Activated naive CD8-positive, alpha-beta T cell treated with anti-CD3 and anti-CD28 coated beads, Interleukin-2, amount 10 ng/mL, durations not matched to agents 7 days and 5 days (primary cell): ENCODE measurements around the gene TDO2. TPM values are rescaled to one million over a fixed set of nuclear protein-coding genes. Genes with fewer than 3 reads are reported as not detected.
A peak's percentile ranks its signal among the peaks of the same experiment; 100 is the strongest.
"Not testable (repeated sequence)": the region's sequence is repeated elsewhere in the genome, so short reads cannot be mapped to it uniquely, and the experiment has no call there.

Experiments used
- ATAC-seq: fragments of 150-1000 bp; cut with Tn5 transposase; one replicate; pipeline ENCODE4 v1.10.0; 2021; ENCODE audit warnings: low read depth, moderate library complexity
- POLR2A ChIA-PET: fragments of 350-600 bp; sonication (Branson Sonifier 250); formaldehyde crosslinking; loops from one replicate; lab custom pipeline; 2021; ENCODE audit warnings: antibody characterized with exemption; lab: Charles Lee
- DNase-seq: peaks from one replicate; pipeline ENCODE4 v3.0.0; 2021
- H3K27ac Mint-ChIP-seq: one replicate; pipeline ENCODE4 v1.8.0; 2022; ENCODE audit warnings: mild to moderate bottlenecking, mixed read lengths
- H3K27me3 Mint-ChIP-seq: one replicate; pipeline ENCODE4 v1.8.0; 2022; ENCODE audit warnings: mild to moderate bottlenecking, moderate library complexity, mixed read lengths
- H3K36me3 Mint-ChIP-seq: one replicate; pipeline ENCODE4 v1.8.0; 2021; ENCODE audit warnings: mild to moderate bottlenecking, mixed read lengths
- H3K4me1 Mint-ChIP-seq: one replicate; pipeline ENCODE4 v1.8.0; 2021; ENCODE audit warnings: mixed read lengths
- H3K4me3 Mint-ChIP-seq: one replicate; pipeline ENCODE4 v1.8.0; 2022; ENCODE audit warnings: mild to moderate bottlenecking, moderate library complexity, mixed read lengths
- H3K9me3 Mint-ChIP-seq: one replicate; pipeline ENCODE4 v1.8.0; 2021; ENCODE audit warnings: mixed read lengths
- total RNA-seq, 2 experiments: library from RNA; stranded (reverse); gene quantifications; one replicate each; pipeline ENCODE4 v1.2.3, GENCODE V29; 2021

Gene TDO2
- total RNA-seq, 2 experiments from 2014 or later: not detected

GRCh38 chr4:155889031-155889793 is 14.3 kb upstream of the TDO2 start:
- no peak overlapping the region for H3K27ac Mint-ChIP-seq
- peaks cover 3% of the 10 kb centered on the region for H3K9me3 Mint-ChIP-seq
- H3K4me1 Mint-ChIP-seq: no peaks in the 10 kb centered on the region

DNA sequence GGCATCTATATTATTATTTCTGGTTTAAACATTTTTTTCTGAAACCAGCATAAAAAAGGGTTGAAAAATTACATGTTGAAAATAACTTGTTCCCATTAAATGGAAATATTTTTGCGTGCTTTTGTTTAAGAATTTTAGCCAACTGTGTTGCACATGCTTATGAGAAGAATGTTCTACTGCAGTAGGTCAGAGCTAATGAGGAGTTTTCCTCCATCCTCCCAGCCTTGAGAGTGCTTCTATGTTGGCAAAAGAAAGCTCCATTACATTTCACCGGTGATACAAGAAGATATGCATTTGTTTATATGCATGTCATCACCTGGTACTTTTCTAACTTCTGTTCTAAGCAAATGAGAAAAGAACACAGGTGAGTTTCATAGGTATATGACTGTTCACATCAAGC is 13.6 kb upstream of the TDO2 start:
- Mint-ChIP-seq H3K27me3 (peaks cover 5% of the 10 kb centered on the region), H3K4me3 (no peak overlapping the region), H3K36me3 (no peaks in the 10 kb centered on the region), H3K27ac (no peak overlapping the region), H3K4me1 (no peaks in the 10 kb centered on the region), H3K9me3 (peaks cover 3% of the 10 kb centered on the region)
- POLR2A ChIA-PET: no interaction called here
- no peak for ATAC-seq
- no peak for DNase-seq

More at GRCh38 chr4:155889031-155889793, 14.3 kb upstream of the TDO2 start:
- no peaks in the 10 kb centered on the region for H3K36me3 Mint-ChIP-seq
- no peak overlapping the region for H3K4me3 Mint-ChIP-seq
- POLR2A ChIA-PET: no interaction called here
- H3K27me3 Mint-ChIP-seq: peaks cover 5% of the 10 kb centered on the region
- ATAC-seq (no peak), DNase-seq (no peak)

DNA sequence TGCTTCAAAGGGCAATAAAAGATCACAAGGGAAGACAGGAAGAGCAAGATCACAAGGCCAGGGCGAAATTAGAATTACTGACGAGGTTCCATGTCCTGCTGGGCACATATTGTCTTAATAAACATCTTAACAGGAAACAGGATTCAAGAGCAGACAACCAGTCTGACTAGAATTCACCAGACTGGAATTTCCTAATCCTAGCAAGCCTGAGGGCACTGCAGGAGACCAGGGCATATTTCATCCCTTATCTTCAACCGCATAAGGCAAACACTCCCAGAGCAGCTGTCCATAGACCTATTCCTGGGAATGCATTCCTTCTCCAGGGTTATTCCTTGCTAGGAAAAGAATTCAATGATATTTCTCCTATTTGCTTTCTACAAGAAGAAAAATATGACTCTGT is 12.4 kb upstream of the TDO2 start:
- no peak for DNase-seq
- Mint-ChIP-seq H3K27ac (no peak overlapping the region), H3K36me3 (no peaks in the 10 kb centered on the region), H3K4me3 (no peak overlapping the region), H3K4me1 (no peaks in the 10 kb centered on the region), H3K27me3 (peaks cover 5% of the 10 kb centered on the region), H3K9me3 (peaks cover 3% of the 10 kb centered on the region)
- POLR2A ChIA-PET: no interaction called here
- no peak for ATAC-seq

- POLR2A ChIA-PET: not testable (repeated sequence)
These were observed 5.1 kb upstream of the TDO2 start for GRCh38 chr4:155898371-155898770.

GRCh38 chr4:155899891-155900290 is 3.6 kb upstream of the TDO2 start:
- Mint-ChIP-seq H3K4me3 (no peak overlapping the region), H3K27me3 (no peaks in the 10 kb centered on the region), H3K4me1 (no peaks in the 10 kb centered on the region), H3K9me3 (no peaks in the 10 kb centered on the region), H3K36me3 (no peaks in the 10 kb centered on the region), H3K27ac (no peak overlapping the region)
- POLR2A ChIA-PET: no interaction called here
- no peak for ATAC-seq
- no peak for DNase-seq

More at GRCh38 chr4:155898371-155898770, 5.1 kb upstream of the TDO2 start:
- not testable (repeated sequence) for H3K36me3 Mint-ChIP-seq, H3K4me1 Mint-ChIP-seq, H3K27ac Mint-ChIP-seq, H3K27me3 Mint-ChIP-seq, H3K4me3 Mint-ChIP-seq, DNase-seq, H3K9me3 Mint-ChIP-seq, ATAC-seq

GRCh38 chr4:155900381-155900780 is 3.1 kb upstream of the TDO2 start:
- Mint-ChIP-seq H3K9me3 (no peaks in the 10 kb centered on the region), H3K4me1 (no peaks in the 10 kb centered on the region), H3K4me3 (no peak overlapping the region), H3K36me3 (no peaks in the 10 kb centered on the region), H3K27ac (no peak overlapping the region), H3K27me3 (no peaks in the 10 kb centered on the region)
- POLR2A ChIA-PET: no interaction called here
- DNase-seq (no peak), ATAC-seq (no peak)

- H3K27me3 Mint-ChIP-seq: peaks cover 4% of the 10 kb centered on the region
- H3K36me3 Mint-ChIP-seq: no peaks in the 10 kb centered on the region
- no peak overlapping the region for H3K4me3 Mint-ChIP-seq
- H3K9me3 Mint-ChIP-seq: no peaks in the 10 kb centered on the region
- no peak for DNase-seq
- POLR2A ChIA-PET: no interaction called here
- no peaks in the 10 kb centered on the region for H3K4me1 Mint-ChIP-seq
- no peak overlapping the region for H3K27ac Mint-ChIP-seq
- no peak for ATAC-seq
These were observed 2.5 kb upstream of the TDO2 start for GRCh38 chr4:155901013-155901412.

DNA sequence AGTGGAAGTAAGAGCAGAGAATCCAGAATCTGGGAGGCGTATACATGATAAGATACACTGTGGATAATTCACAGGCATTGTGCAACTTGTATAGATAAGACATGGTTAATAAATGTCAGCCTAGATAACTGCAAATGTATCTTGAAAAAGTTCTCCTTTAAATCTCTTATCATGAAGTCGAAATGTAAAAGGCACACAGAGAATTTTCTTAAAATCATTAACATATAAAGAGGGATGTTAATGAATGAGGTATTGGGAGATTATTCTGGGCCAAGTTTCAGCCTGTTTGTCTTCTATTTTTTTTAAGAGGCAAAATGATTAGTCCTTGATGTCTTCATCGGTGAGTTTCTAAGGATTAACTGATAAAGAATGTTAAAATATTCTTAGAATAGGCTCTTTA is 835 bp downstream of the TDO2 start:
- H3K36me3 Mint-ChIP-seq: no peaks in the 10 kb centered on the region
- no peak overlapping the region for H3K4me3 Mint-ChIP-seq
- POLR2A ChIA-PET: no interaction called here
- peaks cover 5% of the 10 kb centered on the region for H3K27me3 Mint-ChIP-seq
- no peak for DNase-seq
- H3K4me1 Mint-ChIP-seq: peaks cover 4% of the 10 kb centered on the region
- H3K9me3 Mint-ChIP-seq: no peaks in the 10 kb centered on the region
- H3K27ac Mint-ChIP-seq: no peak overlapping the region
- ATAC-seq: no peak

DNA sequence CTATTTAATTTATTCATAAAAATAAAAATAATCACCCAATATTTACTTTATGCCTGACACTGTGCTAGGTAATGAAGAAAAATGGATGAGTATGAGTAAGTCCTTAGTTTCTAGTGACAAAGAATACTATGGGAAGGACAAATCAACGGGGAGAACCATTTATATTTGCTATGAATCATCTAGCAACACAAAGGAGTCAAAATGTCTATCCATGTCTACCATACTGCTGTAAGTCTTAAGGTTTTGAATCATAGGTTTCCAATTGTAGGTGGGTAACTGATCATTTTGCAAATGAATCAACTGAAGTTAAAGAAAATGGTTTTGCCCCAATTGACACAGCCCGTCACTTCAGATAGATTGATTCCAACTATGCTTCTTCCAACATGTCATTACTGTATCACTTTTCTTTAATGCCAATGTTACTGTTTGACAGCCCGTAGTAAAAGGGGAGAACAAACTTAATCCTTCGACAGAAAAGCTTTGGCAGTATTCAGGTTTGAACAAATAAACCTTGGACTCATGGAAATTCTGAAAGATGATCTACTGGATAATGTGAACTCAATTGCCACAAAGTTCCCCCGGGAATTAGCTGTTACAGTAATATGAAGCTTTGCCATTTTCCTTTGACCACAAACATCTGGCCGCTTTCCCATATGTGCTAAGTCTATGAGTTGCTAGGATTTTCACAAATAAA is 3.2 kb downstream of the TDO2 start:
- POLR2A ChIA-PET: no interaction called here
- Mint-ChIP-seq H3K36me3 (no peaks in the 10 kb centered on the region), H3K4me3 (no peak overlapping the region), H3K9me3 (no peaks in the 10 kb centered on the region), H3K27ac (no peak overlapping the region), H3K4me1 (peaks cover 6% of the 10 kb centered on the region), H3K27me3 (peaks cover 6% of the 10 kb centered on the region)
- ATAC-seq (no peak), DNase-seq (no peak)

- Mint-ChIP-seq H3K36me3 (no peaks in the 10 kb centered on the region), H3K4me3 (no peak overlapping the region), H3K9me3 (no peaks in the 10 kb centered on the region), H3K27ac (no peak overlapping the region), H3K4me1 (peaks cover 12% of the 10 kb centered on the region), H3K27me3 (peaks cover 6% of the 10 kb centered on the region)
- no peak for ATAC-seq
- POLR2A ChIA-PET: no interaction called here
- DNase-seq: no peak
These were observed 4.1 kb downstream of the TDO2 start for GRCh38 chr4:155907556-155907955.

DNA sequence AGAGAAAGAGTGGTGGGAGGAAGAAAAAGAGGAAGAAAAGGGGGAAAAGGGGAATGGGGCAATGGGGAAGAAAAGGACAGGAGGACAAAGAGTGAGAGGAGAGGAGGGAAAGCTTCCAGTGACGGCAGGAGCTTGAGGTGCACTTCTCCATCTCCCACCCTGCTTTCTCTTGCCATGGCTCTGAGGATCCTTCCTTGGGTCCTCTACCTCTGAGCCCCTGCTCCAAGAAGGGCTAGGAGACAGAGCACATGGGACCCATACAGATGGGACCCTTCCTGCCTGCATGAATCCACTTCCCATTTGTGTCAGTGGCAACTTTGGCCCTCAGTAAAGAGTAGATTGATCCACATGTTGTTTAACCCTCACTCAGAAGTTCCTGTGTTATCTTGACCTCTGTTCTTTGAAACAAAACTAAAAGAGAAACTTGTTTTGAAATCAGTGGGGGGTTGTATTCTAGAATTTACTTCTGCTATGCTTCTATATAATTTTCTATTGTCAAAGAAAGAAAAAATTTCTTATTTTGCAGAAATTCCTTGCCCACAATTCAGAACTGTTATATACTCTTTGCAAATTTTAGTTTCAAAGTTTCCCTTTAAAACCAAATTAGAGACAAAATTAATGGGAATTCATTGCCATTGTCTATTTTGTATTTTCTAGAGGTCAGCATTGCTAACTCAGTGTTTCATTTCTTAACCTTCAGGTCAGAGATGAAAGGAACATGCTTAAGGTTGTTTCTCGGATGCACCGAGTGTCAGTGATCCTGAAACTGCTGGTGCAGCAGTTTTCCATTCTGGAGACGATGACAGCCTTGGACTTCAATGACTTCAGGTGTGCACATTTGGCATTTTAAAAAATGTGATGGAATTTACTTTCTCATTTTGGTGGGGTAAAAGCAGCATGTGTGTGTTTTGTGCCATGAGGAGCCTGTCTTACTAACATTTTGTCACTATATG is 5.0 kb downstream of the TDO2 start:
- H3K9me3 Mint-ChIP-seq: no peaks in the 10 kb centered on the region
- no peak overlapping the region for H3K4me3 Mint-ChIP-seq

DNA sequence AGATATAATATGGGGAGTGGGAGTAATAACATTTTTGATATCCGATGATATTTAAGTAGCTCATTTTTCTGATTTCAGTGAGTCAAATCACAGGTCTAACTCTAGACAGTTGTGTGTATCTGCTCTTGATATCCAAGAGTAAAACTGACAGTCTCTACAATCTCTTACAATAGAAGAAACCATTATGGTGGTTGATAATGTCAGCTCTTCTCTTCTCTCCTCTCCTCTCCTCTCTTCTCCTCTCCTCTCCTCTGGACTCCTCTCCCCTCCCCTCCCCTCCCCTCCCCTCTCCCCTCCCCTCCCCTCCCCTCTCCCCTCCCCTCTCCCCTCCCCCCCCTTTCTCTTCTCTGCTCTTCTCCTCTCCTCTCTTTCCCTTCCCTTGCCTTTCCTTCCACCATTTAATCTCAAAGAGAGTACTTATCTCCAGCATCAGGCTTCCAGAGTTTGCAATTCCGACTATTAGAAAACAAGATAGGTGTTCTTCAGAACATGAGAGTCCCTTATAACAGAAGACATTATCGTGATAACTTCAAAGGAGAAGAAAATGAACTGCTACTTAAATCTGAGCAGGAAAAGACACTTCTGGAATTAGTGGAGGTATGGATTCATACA is 6.2 kb downstream of the TDO2 start:
- Mint-ChIP-seq H3K27me3 (peaks cover 6% of the 10 kb centered on the region), H3K36me3 (peaks cover 4% of the 10 kb centered on the region), H3K27ac (no peak overlapping the region), H3K4me3 (no peak overlapping the region), H3K4me1 (peaks cover 16% of the 10 kb centered on the region), H3K9me3 (no peaks in the 10 kb centered on the region)
- POLR2A ChIA-PET: no interaction called here
- no peak for DNase-seq
- no peak for ATAC-seq

More for the DNA sequence above, 5.0 kb downstream of the TDO2 start:
- peaks cover 16% of the 10 kb centered on the region for H3K4me1 Mint-ChIP-seq
- peaks cover 6% of the 10 kb centered on the region for H3K27me3 Mint-ChIP-seq
- H3K27ac Mint-ChIP-seq: no peak overlapping the region
- POLR2A ChIA-PET: no interaction called here
- ATAC-seq: no peak
- no peak for DNase-seq
- H3K36me3 Mint-ChIP-seq: peaks cover 4% of the 10 kb centered on the region

DNA sequence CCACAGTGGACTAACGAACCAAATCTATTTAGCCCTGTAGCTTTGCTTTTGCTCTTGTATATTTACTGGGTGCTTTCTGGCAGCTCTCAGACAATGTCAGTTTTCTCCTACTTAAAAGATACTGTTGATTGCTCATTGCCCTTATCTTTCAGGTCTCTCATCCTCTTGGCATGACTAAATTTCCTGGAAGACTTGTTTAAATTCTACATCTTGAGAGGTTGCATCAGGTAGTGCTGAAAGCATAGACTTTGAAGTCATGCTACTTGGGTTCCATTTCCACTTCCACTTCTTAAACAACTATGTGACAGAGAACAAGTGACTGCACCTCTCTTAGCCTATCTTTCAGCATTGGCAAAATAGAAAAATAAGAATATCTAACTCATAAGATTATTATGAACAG is 8.4 kb downstream of the TDO2 start:
- Mint-ChIP-seq H3K4me3 (no peak overlapping the region), H3K36me3 (peaks cover 4% of the 10 kb centered on the region), H3K27ac (no peak overlapping the region), H3K9me3 (no peaks in the 10 kb centered on the region), H3K4me1 (peaks cover 16% of the 10 kb centered on the region), H3K27me3 (peaks cover 1% of the 10 kb centered on the region)
- POLR2A ChIA-PET: no interaction called here
- ATAC-seq (peak; percentile 60), DNase-seq (no peak)
